Measurements from ENCODE around the gene CCDC146.

Gene CCDC146

DNA sequence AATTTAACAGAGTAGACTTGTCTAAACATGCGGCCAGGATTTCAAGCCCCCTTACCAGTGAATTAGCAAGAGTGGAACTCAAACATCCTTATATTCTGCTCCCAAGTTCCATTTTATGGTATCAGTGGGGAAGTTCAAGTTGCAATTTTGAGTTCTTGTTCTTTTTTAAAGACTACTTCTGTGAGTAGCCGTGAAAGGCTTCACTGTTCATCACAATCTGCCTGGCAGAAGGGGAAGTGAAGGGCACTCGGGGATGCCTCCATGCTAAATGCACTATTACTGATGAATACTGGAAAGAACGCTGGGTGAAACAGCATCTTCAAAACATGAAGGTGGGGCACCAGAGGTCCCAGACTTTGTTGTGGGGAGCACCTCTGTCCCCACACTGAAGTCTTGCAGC, 99.7 kb downstream of the CCDC146 start:
- Histone ChIP-seq H3K79me2 (ENCODE audit: insufficient read depth, low read length) (no peaks in the 10 kb centered on the region), H3K9ac (ENCODE audit: low read depth, low read length) (no peak overlapping the region), H4K20me1 (ENCODE audit: insufficient read depth, low read length) (no peaks in the 10 kb centered on the region), H3K4me3 (ENCODE audit: low read depth in 1 of 2, low read length in 2 of 2) (no peak overlapping the region), H3K4me2 (ENCODE audit: insufficient read depth, low read length) (no peak overlapping the region), H3K4me1 (ENCODE audit: insufficient read depth, low read length) (peaks cover 25% of the 10 kb centered on the region), H3K27ac (ENCODE audit: low read length) (peak overlapping the region; percentile 44), H2AFZ (ENCODE audit: low read depth, low read length) (no peak overlapping the region), H3K9me3 (ENCODE audit: insufficient read depth, low read length, severe bottlenecking) (peaks cover 6% of the 10 kb centered on the region), H3K36me3 (ENCODE audit: insufficient read depth, low read length) (no peaks in the 10 kb centered on the region), H3K27me3 (ENCODE audit: insufficient read depth, low read length, poor library complexity) (no peaks in the 10 kb centered on the region)
- no peak for DNase-seq
- no peak for ATAC-seq (ENCODE audit: insufficient read depth, low read depth)
- TF ChIP-seq, protein P1, sequence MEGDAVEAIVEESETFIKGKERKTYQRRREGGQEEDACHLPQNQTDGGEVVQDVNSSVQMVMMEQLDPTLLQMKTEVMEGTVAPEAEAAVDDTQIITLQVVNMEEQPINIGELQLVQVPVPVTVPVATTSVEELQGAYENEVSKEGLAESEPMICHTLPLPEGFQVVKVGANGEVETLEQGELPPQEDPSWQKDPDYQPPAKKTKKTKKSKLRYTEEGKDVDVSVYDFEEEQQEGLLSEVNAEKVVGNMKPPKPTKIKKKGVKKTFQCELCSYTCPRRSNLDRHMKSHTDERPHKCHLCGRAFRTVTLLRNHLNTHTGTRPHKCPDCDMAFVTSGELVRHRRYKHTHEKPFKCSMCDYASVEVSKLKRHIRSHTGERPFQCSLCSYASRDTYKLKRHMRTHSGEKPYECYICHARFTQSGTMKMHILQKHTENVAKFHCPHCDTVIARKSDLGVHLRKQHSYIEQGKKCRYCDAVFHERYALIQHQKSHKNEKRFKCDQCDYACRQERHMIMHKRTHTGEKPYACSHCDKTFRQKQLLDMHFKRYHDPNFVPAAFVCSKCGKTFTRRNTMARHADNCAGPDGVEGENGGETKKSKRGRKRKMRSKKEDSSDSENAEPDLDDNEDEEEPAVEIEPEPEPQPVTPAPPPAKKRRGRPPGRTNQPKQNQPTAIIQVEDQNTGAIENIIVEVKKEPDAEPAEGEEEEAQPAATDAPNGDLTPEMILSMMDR (IDR thresholded peaks at IDR 0.05; ENCODE audit: borderline replicate concordance, extremely low read depth, low read length, poor library complexity, severe bottlenecking): no peak
- TF ChIP-seq EZH2 (IDR thresholded peaks at IDR 0.05; ENCODE audit: borderline replicate concordance, low read depth, low read length, severe bottlenecking): no peak

DNA sequence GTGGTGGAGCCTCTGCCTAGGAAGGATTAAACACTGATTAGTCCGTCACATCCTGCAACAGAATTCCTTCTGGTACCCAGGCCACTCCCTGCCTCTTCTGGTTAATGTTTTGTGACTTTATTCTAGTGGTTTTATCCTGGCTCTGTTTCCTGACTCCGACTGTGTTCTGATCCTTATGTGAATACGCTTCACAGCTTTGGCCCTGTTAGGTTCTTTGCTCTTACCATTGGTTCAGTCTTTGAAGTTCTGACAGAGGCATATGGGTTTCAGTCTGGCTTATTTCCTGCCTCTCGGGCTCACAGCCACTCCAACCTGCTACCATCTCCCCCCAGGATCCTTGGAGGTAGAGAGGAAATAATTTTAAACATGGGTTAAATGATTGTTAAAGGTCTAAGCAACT, 100.4 kb downstream of the CCDC146 start:
- Histone ChIP-seq H4K20me1 (ENCODE audit: insufficient read depth, low read length) (no peaks in the 10 kb centered on the region), H3K4me2 (ENCODE audit: insufficient read depth, low read length) (no peak overlapping the region), H3K9ac (ENCODE audit: low read depth, low read length) (no peak overlapping the region), H3K27ac (ENCODE audit: low read length) (peak overlapping the region; percentile 44), H3K36me3 (ENCODE audit: insufficient read depth, low read length) (no peaks in the 10 kb centered on the region), H3K79me2 (ENCODE audit: insufficient read depth, low read length) (no peaks in the 10 kb centered on the region), H3K27me3 (ENCODE audit: insufficient read depth, low read length, poor library complexity) (no peaks in the 10 kb centered on the region), H3K4me3 (ENCODE audit: low read depth in 1 of 2, low read length in 2 of 2) (no peak overlapping the region), H3K9me3 (ENCODE audit: insufficient read depth, low read length, severe bottlenecking) (peaks cover 6% of the 10 kb centered on the region), H3K4me1 (ENCODE audit: insufficient read depth, low read length) (peaks cover 25% of the 10 kb centered on the region), H2AFZ (ENCODE audit: low read depth, low read length) (no peak overlapping the region)
- ATAC-seq (ENCODE audit: insufficient read depth, low read depth): peak; percentile 88
- no peak for TF ChIP-seq EZH2 (IDR thresholded peaks at IDR 0.05; ENCODE audit: borderline replicate concordance, low read depth, low read length, severe bottlenecking)
- TF ChIP-seq, protein P1 (IDR thresholded peaks at IDR 0.05; ENCODE audit: borderline replicate concordance, extremely low read depth, low read length, poor library complexity, severe bottlenecking): no peak
- DNase-seq: peak; percentile 41

DNA sequence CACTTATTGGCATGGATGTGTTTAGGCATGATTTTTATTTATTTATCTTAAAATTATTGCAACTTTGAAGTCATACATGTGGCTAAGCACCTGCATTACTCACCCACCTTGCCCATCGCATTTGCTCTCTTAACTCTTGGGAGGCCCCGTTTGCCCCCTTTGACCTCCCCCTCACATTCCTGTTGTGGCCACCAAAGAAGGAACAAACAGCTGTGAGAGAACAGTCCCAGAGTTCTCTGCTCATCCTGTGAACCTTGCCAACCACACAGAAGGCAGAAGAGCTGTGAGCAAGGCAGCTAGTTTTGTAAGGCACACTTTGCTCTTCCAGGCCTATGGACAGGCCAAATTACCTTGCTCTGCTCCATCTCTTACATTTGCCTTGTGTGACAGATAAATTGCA, 100.8 kb downstream of the CCDC146 start:
- ATAC-seq (ENCODE audit: insufficient read depth, low read depth) (peak; percentile 75), DNase-seq (peak; percentile 49)
- H4K20me1 ChIP-seq (ENCODE audit: insufficient read depth, low read length): no peaks in the 10 kb centered on the region
- H3K36me3 ChIP-seq (ENCODE audit: insufficient read depth, low read length): no peaks in the 10 kb centered on the region
- H3K9ac ChIP-seq (ENCODE audit: low read depth, low read length): no peak overlapping the region
- H3K27me3 ChIP-seq (ENCODE audit: insufficient read depth, low read length, poor library complexity): no peaks in the 10 kb centered on the region
- H3K4me2 ChIP-seq (ENCODE audit: insufficient read depth, low read length): no peak overlapping the region; the same call in 1 of the 2 replicates
- TF ChIP-seq, protein P1 (IDR thresholded peaks at IDR 0.05; ENCODE audit: borderline replicate concordance, extremely low read depth, low read length, poor library complexity, severe bottlenecking): no peak
- TF ChIP-seq EZH2 (IDR thresholded peaks at IDR 0.05; ENCODE audit: borderline replicate concordance, low read depth, low read length, severe bottlenecking): no peak
- H3K79me2 ChIP-seq (ENCODE audit: insufficient read depth, low read length): no peaks in the 10 kb centered on the region
- no peak overlapping the region for H3K4me3 ChIP-seq (ENCODE audit: low read depth in 1 of 2, low read length in 2 of 2)
- peak overlapping the region; percentile 5; the same call in 1 of the 2 replicates for H2AFZ ChIP-seq (ENCODE audit: low read depth, low read length)
- peaks cover 6% of the 10 kb centered on the region for H3K9me3 ChIP-seq (ENCODE audit: insufficient read depth, low read length, severe bottlenecking)
- peak overlapping the region; percentile 44 for H3K27ac ChIP-seq (ENCODE audit: low read length)
- H3K4me1 ChIP-seq (ENCODE audit: insufficient read depth, low read length): peaks cover 25% of the 10 kb centered on the region
